Measurements from ENCODE around the gene RNF115. TPM values are rescaled to one million over a fixed set of nuclear protein-coding genes. Genes with fewer than 3 reads are reported as not detected.

The RNF115 gene
- total RNA-seq, 1 experiment from 2014 or later, result 17.5 TPM

- Mint-ChIP-seq H3K9me3 (ENCODE audit: unreplicated experiment) (no peaks in the 10 kb centered on the region), H3K4me3 (ENCODE audit: unreplicated experiment) (no peak overlapping the region), H3K4me1 (ENCODE audit: low read depth, unreplicated experiment) (peaks cover 7% of the 10 kb centered on the region), H3K36me3 (ENCODE audit: insufficient read depth, unreplicated experiment) (no peaks in the 10 kb centered on the region), H3K27ac (ENCODE audit: unreplicated experiment) (no peak overlapping the region), H3K27me3 (ENCODE audit: insufficient read depth, unreplicated experiment) (no peaks in the 10 kb centered on the region)
- Histone ChIP-seq H3K4me3 (ENCODE audit: low read depth, low read length) (no peak overlapping the region), H3K36me3 (ENCODE audit: control insufficient read depth, insufficient read depth, low read length) (no peaks in the 10 kb centered on the region), H3K27me3 (replicated peaks; ENCODE audit: control insufficient read depth, insufficient read depth, low read length) (no peaks in the 10 kb centered on the region), H3K9me3 (no peaks in the 10 kb centered on the region), H3K4me1 (no peaks in the 10 kb centered on the region)
- peak; percentile 32 to 45 for TF ChIP-seq CTCF (IDR thresholded peaks at IDR 0.05; ENCODE audit: insufficient read depth in 1 of 2, low read depth in 1 of 2, low read length in 1 of 2, severe bottlenecking in 1 of 2, unreplicated experiment in 1 of 2)
- BruUV-seq (replicated peaks), result no TSS peak
- DNase-seq, result peak in 1 of 2 experiments; percentile 42
- intact Hi-C loops (cut with micrococcal nuclease; ENCODE audit: unreplicated experiment), result no loop called here
- POLR2A ChIA-PET, result no interaction called here
- CTCF ChIA-PET, result no interaction called here
Observed at GRCh38 chr1:145730900-145731299, 93.0 kb downstream of the RNF115 start.

GRCh38 chr1:145730467-145730866 is 93.4 kb downstream of the RNF115 start:
- no peaks in the 10 kb centered on the region for H3K9me3 ChIP-seq
- Mint-ChIP-seq H3K27me3 (ENCODE audit: insufficient read depth, unreplicated experiment) (no peaks in the 10 kb centered on the region), H3K4me3 (ENCODE audit: unreplicated experiment) (no peak overlapping the region), H3K27ac (ENCODE audit: unreplicated experiment) (no peak overlapping the region), H3K36me3 (ENCODE audit: insufficient read depth, unreplicated experiment) (no peaks in the 10 kb centered on the region), H3K9me3 (ENCODE audit: unreplicated experiment) (no peaks in the 10 kb centered on the region), H3K4me1 (ENCODE audit: low read depth, unreplicated experiment) (peaks cover 7% of the 10 kb centered on the region)
- no peak for TF ChIP-seq CTCF (IDR thresholded peaks at IDR 0.05; ENCODE audit: insufficient read depth in 1 of 2, low read depth in 1 of 2, low read length in 1 of 2, severe bottlenecking in 1 of 2, unreplicated experiment in 1 of 2)
- H3K4me3 ChIP-seq (ENCODE audit: low read depth, low read length), result no peak overlapping the region
- ChIA-PET CTCF (no interaction called here), POLR2A (no interaction called here)
- no peaks in the 10 kb centered on the region for H3K36me3 ChIP-seq (ENCODE audit: control insufficient read depth, insufficient read depth, low read length)
- no peaks in the 10 kb centered on the region for H3K27me3 ChIP-seq (replicated peaks; ENCODE audit: control insufficient read depth, insufficient read depth, low read length)
- BruUV-seq (replicated peaks), result no TSS peak
- no peaks in the 10 kb centered on the region for H3K4me1 ChIP-seq
- intact Hi-C loops (cut with micrococcal nuclease; ENCODE audit: unreplicated experiment), result no loop called here
- no peak for DNase-seq

GRCh38 chr1:145729666-145730436 is 94.0 kb downstream of the RNF115 start:
- DNase-seq, result no peak
- no peaks in the 10 kb centered on the region for H3K9me3 Mint-ChIP-seq (ENCODE audit: unreplicated experiment)

More at GRCh38 chr1:145729666-145730436, 94.0 kb downstream of the RNF115 start:
- BruUV-seq (replicated peaks), result no TSS peak
- Histone ChIP-seq H3K4me1 (no peaks in the 10 kb centered on the region), H3K27me3 (replicated peaks; ENCODE audit: control insufficient read depth, insufficient read depth, low read length) (no peaks in the 10 kb centered on the region), H3K9me3 (no peaks in the 10 kb centered on the region), H3K36me3 (ENCODE audit: control insufficient read depth, insufficient read depth, low read length) (no peaks in the 10 kb centered on the region), H3K4me3 (ENCODE audit: low read depth, low read length) (no peak overlapping the region)
- Mint-ChIP-seq H3K27ac (ENCODE audit: unreplicated experiment) (no peak overlapping the region), H3K36me3 (ENCODE audit: insufficient read depth, unreplicated experiment) (no peaks in the 10 kb centered on the region), H3K27me3 (ENCODE audit: insufficient read depth, unreplicated experiment) (no peaks in the 10 kb centered on the region), H3K4me3 (ENCODE audit: unreplicated experiment) (no peak overlapping the region), H3K4me1 (ENCODE audit: low read depth, unreplicated experiment) (peaks cover 7% of the 10 kb centered on the region)
- CTCF ChIA-PET, result no interaction called here
- intact Hi-C loops (cut with micrococcal nuclease; ENCODE audit: unreplicated experiment), result no loop called here
- no peak for TF ChIP-seq CTCF (IDR thresholded peaks at IDR 0.05; ENCODE audit: insufficient read depth in 1 of 2, low read depth in 1 of 2, low read length in 1 of 2, severe bottlenecking in 1 of 2, unreplicated experiment in 1 of 2)
- POLR2A ChIA-PET, result no interaction called here

All from Caco-2 (cell line).